GM19324 (cell line): Measurements from ENCODE around the gene KCNJ11.

Source experiments
- ATAC-seq: cut with Tn5 transposase; IDR thresholded peaks from one replicate; pipeline ENCODE4 v1.9.1; 2021; ENCODE audit warnings: mild to moderate bottlenecking, moderate library complexity; ENCODE audit not compliant: unreplicated experiment, low FRiP score

Gene KCNJ11

DNA sequence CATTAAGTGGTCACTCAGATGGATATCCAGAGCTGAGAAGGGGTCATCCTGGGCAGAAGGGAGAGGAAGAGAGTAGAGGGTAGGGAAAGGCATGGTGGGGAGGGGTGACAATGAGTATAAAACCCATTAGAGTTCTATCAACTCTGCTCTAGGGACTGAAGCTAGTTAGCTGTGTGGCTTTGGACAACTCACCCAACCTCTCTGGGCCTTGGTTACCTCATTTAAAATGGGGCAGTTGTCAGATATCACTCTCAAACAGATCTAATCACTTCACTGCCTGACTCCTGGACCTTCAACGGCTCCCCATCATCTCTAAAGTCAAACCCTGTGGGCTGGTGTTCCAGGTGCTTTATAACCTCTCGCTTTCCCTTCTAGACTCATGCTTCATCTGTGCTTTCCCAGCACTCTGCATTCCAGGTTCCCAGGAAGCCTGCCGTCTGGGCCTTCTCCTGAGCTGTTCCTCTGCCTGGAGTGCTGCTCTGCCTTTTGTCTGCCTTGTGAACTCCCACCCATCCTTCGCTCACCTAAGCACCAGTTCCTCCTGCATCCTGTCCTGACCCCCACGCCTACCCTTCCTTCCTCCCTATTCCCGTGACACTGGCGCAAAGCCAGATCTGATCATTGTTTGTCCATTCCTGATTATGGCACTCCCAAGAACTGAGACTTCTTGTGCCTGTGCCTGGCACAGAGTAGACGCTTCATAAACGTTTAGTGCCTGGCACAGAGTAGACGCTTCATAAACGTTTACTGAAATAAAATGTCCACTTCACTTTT lies 22.3 kb upstream of the KCNJ11 start:
- no peak for ATAC-seq

- no peak for ATAC-seq
Measured at GRCh38 chr11:17408641-17409040, 20.2 kb upstream of the KCNJ11 start.

GRCh38 chr11:17408026-17408425 lies 19.6 kb upstream of the KCNJ11 start:
- ATAC-seq: no peak

GRCh38 chr11:17407575-17407974 lies 19.1 kb upstream of the KCNJ11 start:
- ATAC-seq: no peak

- ATAC-seq: no peak
Measured at GRCh38 chr11:17406818-17407149, 18.3 kb upstream of the KCNJ11 start.

DNA sequence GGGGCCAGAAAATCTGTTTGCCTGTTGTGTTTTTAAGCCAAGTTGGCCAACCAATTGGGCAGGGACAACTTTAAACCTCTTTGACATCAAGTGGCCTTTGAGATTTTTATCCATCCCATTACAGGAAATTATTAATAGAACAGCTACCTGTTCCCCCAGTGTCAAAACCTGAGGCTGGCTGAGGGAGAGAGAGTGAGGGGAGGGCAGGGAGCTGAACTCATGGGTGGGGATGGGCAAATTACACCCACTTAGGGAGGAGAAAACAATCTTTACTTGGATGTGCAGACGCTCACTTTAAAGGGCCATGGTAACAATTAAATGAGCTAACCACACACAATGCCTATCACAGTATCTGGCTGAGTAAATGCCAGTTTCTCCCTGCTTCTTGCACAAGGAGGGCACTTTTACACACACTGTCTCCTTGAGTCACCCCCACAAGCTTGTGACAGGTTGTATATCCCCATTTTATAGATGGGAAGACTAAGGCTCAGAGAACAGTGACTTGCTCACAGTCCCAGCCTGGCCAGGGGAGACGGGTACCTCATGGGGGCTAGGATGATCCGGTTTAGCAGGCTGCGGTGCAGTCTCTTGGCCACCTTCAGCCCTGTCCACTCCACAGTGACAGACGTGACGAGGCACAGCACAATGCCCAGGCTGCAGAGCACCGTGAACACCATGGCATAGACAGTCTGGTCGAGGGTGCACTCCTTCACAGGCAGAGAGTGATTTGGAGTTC lies 17.8 kb upstream of the KCNJ11 start:
- ATAC-seq: no peak

DNA sequence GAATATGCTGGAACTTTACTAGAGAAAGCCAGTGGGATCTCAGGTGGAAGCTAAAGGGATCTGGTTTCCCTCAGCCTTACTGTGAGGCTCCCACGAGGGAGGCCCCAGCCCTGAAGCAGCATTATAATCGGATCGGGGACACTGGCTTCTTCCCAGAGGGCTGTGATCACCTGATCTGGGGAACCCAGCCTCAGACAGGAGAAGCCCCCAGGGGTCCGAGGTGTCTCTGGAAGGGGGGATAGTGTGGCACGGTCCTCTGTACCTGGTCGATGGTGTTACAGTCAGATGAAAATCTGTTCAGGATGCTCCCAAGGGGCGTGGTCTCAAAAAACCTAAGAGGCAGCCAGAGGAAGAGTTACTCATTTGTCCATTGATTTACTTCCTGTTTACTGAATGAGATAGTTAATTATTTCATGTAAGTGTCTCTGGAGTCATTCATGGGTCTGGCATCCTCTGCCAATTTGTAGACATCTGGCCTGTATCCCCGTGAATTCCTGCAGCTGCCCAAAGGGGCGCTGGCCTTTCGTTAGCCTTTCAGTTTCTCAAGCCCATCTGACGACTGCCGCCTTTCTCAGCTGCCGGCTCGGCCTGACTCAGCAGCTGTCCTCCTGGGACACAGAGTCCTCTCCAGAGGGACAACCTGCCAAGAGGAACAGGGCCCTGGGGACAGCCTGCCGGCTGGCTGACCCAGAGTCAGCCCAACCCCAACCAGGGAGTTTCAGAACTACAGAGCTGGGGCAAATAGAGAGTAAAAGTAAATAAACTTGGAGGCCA lies 17.0 kb upstream of the KCNJ11 start:
- no peak for ATAC-seq

GRCh38 chr11:17403980-17404759 lies 15.7 kb upstream of the KCNJ11 start:
- ATAC-seq: no peak

- ATAC-seq: no peak
Measured at GRCh38 chr11:17402486-17402885, 14.0 kb upstream of the KCNJ11 start.

- no peak for ATAC-seq
Measured at GRCh38 chr11:17401841-17402240, 13.4 kb upstream of the KCNJ11 start.

- ATAC-seq: no peak
Measured at GRCh38 chr11:17401316-17401715, 12.9 kb upstream of the KCNJ11 start.

- ATAC-seq: no peak
Measured at GRCh38 chr11:17400048-17400775, 11.8 kb upstream of the KCNJ11 start.

DNA sequence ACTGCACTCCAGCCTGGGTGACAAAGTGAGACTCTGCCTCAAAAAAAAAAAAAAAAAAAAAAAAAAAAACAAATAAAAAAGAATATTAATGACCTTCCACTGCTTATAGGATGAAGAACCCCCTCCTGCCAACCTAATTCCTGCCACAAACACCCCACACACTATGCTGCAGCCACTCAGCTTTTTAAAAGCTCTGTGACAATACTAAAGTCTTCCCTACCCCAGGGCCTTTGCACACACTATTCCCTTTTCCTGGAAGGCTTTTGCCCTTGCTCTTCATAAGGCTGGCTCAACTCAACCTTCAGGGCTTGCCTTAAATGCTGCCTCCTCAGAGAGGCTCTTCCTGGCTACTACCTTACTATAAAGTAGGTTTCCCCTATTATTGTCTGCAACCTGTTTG lies 10.8 kb upstream of the KCNJ11 start:
- no peak for ATAC-seq

DNA sequence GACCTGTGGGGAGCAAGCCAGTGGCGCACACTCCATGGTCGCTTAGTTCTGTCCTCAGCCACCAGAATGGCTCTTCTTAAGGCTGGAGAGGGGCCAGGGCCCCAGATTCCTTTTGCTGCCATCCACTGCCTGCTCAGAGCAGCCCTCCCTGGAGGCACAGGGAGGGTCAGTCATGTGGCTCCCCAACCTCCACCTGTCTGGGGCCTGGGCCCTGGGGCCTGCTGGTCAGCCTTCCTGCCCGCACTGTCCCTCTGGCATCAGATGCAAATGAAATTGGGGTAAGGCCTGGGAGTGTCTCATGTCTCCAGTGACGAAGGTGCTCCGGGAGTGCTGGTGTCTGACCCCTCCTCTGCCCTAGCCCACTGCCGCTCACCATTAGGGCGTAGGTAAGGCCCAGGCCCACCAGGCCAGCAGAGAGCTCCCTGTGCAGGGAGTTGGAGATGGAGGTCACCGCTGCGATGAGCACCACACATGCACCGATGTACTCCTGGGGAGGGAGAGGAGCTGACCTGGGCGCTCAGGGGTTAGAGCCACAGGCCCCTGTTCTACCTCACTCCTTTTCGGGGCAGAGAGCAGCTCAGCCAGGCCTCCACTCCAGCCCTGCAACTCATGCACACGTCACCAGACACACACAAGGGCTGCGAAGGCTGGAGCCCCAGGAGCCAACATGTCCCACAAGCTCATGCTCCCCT lies 9.0 kb upstream of the KCNJ11 start:
- ATAC-seq: no peak

- no peak for ATAC-seq
Measured at GRCh38 chr11:17396598-17397310, 8.3 kb upstream of the KCNJ11 start.

DNA sequence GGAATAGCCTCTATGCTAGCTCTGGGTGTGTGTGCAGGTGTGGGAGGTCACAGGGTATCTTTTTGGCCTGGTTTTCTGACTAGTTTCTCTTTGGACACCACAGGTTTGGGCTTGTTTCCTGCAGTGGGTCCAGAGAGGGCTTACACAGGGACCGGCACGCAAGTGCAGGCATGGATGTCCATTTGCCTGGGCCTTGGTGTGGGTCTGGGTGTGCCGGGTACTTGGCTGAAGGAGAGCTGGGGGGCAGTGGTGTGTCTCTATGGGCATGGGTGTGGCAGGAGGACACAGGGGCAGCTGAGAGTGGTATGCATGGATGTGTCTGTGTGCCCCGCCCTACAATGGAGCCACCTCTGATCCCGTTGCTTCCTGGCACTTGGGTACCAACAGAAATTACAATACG lies 7.5 kb upstream of the KCNJ11 start:
- no peak for ATAC-seq

- no peak for ATAC-seq
Measured at GRCh38 chr11:17395554-17395961, 7.1 kb upstream of the KCNJ11 start.

DNA sequence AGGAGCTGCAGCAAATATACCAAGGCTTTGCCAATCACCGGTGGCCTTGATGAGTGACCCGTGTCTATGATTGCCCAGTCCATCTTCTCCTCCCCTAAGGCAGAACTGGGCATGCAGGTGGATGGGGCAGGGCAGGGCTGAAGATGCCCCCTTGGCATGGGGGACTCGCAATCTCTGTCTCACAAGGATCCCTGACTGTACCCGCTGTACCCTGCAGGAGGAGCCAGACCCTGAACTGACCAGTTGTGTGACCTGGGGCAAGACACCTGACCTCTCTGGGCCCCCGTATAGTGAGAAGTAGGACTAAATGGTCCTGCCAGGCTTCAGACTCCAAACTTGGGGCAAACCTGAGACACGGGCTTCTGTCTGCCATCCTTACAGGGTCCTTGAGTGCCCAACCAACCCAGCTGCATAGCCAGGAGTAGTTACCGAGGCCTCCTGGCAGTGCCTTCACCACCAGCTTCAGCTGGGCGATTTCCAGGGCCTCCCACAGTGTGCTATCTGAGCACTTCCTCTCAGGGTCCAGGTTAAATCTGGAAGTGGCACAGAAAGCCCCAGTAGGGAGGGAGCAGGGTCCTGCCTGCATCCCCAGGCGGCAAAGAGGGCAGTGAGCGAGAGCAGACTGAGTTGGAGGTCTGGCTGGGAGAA lies 6.4 kb upstream of the KCNJ11 start:
- no peak for ATAC-seq
